Astrocyte (in vitro differentiated cells and primary cell): Measurements from ENCODE around the gene CHL1. TPM values are rescaled to one million over a fixed set of nuclear protein-coding genes. Genes with fewer than 3 reads are reported as not detected.

ENCODE experiments used
- DNase-seq: peaks from one replicate; pipeline ENCODE4 v3.0.0-alpha.2; 2010; ENCODE audit warnings: low read depth
- FAIRE-seq: peaks from 2 replicates; lab custom pipeline; 2011; peaks lifted over from hg19 to GRCh38; lab: Jason Lieb, UNC
- H2AFZ ChIP-seq: 2 replicates; pipeline ENCODE4 v1.6.0; 2012; ENCODE audit warnings: low read depth, low read length, inconsistent platforms
- H3K27ac ChIP-seq: 2 replicates; pipeline ENCODE4 v1.5.1; 2011; ENCODE audit warnings: low read depth, low read length, inconsistent platforms
- H3K27me3 ChIP-seq: 2 replicates; pipeline ENCODE4 v1.6.0; 2011; ENCODE audit warnings: low read length, inconsistent platforms; ENCODE audit not compliant: insufficient read depth
- H3K36me3 ChIP-seq: 2 replicates; pipeline ENCODE4 v1.5.1; 2011; ENCODE audit warnings: low read length, inconsistent platforms; ENCODE audit not compliant: insufficient read depth
- H3K4me1 ChIP-seq: 2 replicates; pipeline ENCODE4 v1.5.1; 2011; ENCODE audit warnings: low read length, inconsistent platforms; ENCODE audit not compliant: insufficient read depth
- H3K4me2 ChIP-seq: 2 replicates; pipeline ENCODE4 v1.6.0; 2012; ENCODE audit warnings: low read length, inconsistent platforms
- H3K4me3 ChIP-seq: 2 replicates; pipeline ENCODE4 v1.5.1; 2011; ENCODE audit warnings: low read depth, mild to moderate bottlenecking, low read length, inconsistent platforms; ENCODE audit not compliant: insufficient read depth
- H3K79me2 ChIP-seq: 2 replicates; pipeline ENCODE4 v1.6.0; 2012; ENCODE audit warnings: mild to moderate bottlenecking, low read length, inconsistent platforms; ENCODE audit not compliant: insufficient read depth
- H3K9ac ChIP-seq: 2 replicates; pipeline ENCODE4 v1.6.0; 2012; ENCODE audit warnings: mild to moderate bottlenecking, low read length, inconsistent platforms
- H3K9me3 ChIP-seq: 2 replicates; pipeline ENCODE4 v1.5.1; 2012; ENCODE audit warnings: low read depth, mild to moderate bottlenecking, low read length, inconsistent platforms; ENCODE audit not compliant: insufficient read depth
- H4K20me1 ChIP-seq: 2 replicates; pipeline ENCODE4 v1.6.0; 2012; ENCODE audit warnings: low read length, inconsistent platforms; ENCODE audit not compliant: insufficient read depth
- H3K27ac Mint-ChIP-seq: one replicate; pipeline ENCODE4 v1.8.0; 2021; ENCODE audit warnings: mild to moderate bottlenecking, mixed read lengths; ENCODE audit not compliant: unreplicated experiment
- H3K27me3 Mint-ChIP-seq: one replicate; pipeline ENCODE4 v1.8.0; 2021; ENCODE audit warnings: low read depth, mixed read lengths; ENCODE audit not compliant: unreplicated experiment
- H3K36me3 Mint-ChIP-seq: one replicate; pipeline ENCODE4 v1.8.0; 2021; ENCODE audit warnings: low read depth, mixed read lengths; ENCODE audit not compliant: unreplicated experiment
- H3K4me1 Mint-ChIP-seq: one replicate; pipeline ENCODE4 v1.8.0; 2021; ENCODE audit warnings: low read depth, mixed read lengths; ENCODE audit not compliant: unreplicated experiment
- H3K4me3 Mint-ChIP-seq: one replicate; pipeline ENCODE4 v1.8.0; 2021; ENCODE audit warnings: mild to moderate bottlenecking, moderate library complexity, mixed read lengths; ENCODE audit not compliant: unreplicated experiment
- H3K9me3 Mint-ChIP-seq: one replicate; pipeline ENCODE4 v1.8.0; 2021; ENCODE audit warnings: mild to moderate bottlenecking, mixed read lengths; ENCODE audit not compliant: unreplicated experiment
- EZH2 ChIP-seq: IDR thresholded peaks from 2 replicates; pipeline ENCODE4 v1.6.1; 2012; ENCODE audit warnings: mild to moderate bottlenecking, low read length, inconsistent platforms; ENCODE audit not compliant: insufficient read depth
- total RNA-seq: library from RNA; stranded (reverse); gene quantifications from 2 replicates; pipeline ENCODE4 v1.2.1, GENCODE V29; 2021
- TF ChIP-seq, protein P1 (sequence below): IDR thresholded peaks from 2 replicates; pipeline ENCODE4 v1.5.1; 2011; ENCODE audit warnings: low read depth, mild to moderate bottlenecking, inconsistent platforms, low read length, moderate library complexity; ENCODE audit not compliant: insufficient read depth

CHL1 gene
- total RNA-seq, 1 donor from 2014 or later: not detected

DNA sequence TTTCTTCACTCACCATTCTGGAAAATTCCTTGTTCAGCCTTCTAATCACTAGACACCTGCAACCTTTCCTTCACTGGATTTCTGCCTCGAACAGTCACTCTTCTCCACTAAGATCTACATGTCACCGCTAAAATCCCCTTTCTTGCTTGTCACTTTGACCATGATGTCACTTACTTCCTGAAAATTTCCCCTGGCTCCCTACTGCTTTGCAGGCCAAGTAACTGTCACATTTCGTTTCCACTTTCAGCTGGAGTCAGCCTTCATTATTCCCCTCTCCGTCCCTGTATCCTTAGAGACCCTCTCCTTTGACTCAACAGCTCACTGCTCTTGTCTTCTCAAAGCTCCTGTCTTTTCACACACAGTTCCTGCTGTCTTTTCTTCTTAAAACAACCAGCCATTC, 15.9 kb downstream of the CHL1 start:
- no peak for TF ChIP-seq EZH2
- TF ChIP-seq, protein P1, sequence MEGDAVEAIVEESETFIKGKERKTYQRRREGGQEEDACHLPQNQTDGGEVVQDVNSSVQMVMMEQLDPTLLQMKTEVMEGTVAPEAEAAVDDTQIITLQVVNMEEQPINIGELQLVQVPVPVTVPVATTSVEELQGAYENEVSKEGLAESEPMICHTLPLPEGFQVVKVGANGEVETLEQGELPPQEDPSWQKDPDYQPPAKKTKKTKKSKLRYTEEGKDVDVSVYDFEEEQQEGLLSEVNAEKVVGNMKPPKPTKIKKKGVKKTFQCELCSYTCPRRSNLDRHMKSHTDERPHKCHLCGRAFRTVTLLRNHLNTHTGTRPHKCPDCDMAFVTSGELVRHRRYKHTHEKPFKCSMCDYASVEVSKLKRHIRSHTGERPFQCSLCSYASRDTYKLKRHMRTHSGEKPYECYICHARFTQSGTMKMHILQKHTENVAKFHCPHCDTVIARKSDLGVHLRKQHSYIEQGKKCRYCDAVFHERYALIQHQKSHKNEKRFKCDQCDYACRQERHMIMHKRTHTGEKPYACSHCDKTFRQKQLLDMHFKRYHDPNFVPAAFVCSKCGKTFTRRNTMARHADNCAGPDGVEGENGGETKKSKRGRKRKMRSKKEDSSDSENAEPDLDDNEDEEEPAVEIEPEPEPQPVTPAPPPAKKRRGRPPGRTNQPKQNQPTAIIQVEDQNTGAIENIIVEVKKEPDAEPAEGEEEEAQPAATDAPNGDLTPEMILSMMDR: no peak
- H3K4me2 ChIP-seq: no peak overlapping the region
- no peak overlapping the region for H3K27ac Mint-ChIP-seq
- no peaks in the 10 kb centered on the region for H3K27me3 ChIP-seq
- H3K4me3 Mint-ChIP-seq: no peak overlapping the region
- DNase-seq: no peak
- no peaks in the 10 kb centered on the region for H3K9me3 ChIP-seq
- no peaks in the 10 kb centered on the region for H3K4me1 ChIP-seq
- no peak overlapping the region for H3K9ac ChIP-seq
- no peaks in the 10 kb centered on the region for H3K27me3 Mint-ChIP-seq
- no peaks in the 10 kb centered on the region for H3K4me1 Mint-ChIP-seq
- no peaks in the 10 kb centered on the region for H3K36me3 Mint-ChIP-seq
- peaks cover 3% of the 10 kb centered on the region for H3K9me3 Mint-ChIP-seq
- no peaks in the 10 kb centered on the region for H4K20me1 ChIP-seq
- no peaks in the 10 kb centered on the region for H3K79me2 ChIP-seq
- H2AFZ ChIP-seq: no peak overlapping the region
- no peak overlapping the region for H3K27ac ChIP-seq
- no peak overlapping the region for H3K4me3 ChIP-seq
- no peaks in the 10 kb centered on the region for H3K36me3 ChIP-seq
- FAIRE-seq: no peak

DNA sequence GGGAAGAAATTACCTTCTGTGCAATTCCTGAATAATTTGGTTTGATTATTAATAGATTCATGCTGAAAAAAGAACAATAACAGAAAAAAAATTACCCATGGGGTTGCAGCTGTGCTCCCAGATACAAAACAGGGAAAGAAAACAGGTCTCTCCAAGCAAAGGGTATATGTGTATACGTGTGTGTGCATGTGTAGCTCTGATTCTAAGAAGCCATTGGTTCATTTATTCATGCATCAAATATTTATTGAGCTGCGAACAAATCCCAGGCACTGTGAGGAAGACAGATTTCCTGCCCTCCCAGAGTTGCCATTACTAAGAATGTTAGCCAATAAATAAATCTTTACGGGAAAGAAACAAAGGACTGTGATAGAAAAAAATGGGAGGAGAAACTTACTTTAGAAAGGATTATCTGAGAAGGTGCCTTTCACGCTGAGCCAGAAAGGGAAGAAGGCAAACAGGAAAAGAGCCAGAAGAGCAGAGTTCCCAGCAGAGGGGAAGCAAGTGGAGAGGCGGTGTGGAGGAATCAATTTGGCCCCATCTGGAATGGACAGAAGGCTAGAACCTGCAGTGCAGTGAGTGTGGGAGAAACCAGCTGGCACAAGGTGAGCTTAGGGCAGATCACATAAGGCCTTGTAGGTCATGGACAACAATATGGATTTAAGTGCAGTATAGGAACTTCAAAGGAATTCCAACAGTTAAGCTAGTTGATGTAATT, 20.7 kb downstream of the CHL1 start:
- Mint-ChIP-seq H3K36me3 (no peaks in the 10 kb centered on the region), H3K27ac (no peak overlapping the region), H3K27me3 (no peaks in the 10 kb centered on the region), H3K4me3 (no peak overlapping the region), H3K9me3 (peaks cover 4% of the 10 kb centered on the region), H3K4me1 (no peaks in the 10 kb centered on the region)
- Histone ChIP-seq H3K4me2 (no peak overlapping the region), H2AFZ (no peak overlapping the region), H4K20me1 (no peaks in the 10 kb centered on the region), H3K9me3 (no peaks in the 10 kb centered on the region), H3K27me3 (no peaks in the 10 kb centered on the region), H3K27ac (no peak overlapping the region), H3K4me1 (no peaks in the 10 kb centered on the region), H3K4me3 (no peak overlapping the region), H3K9ac (no peak overlapping the region), H3K36me3 (no peaks in the 10 kb centered on the region), H3K79me2 (no peaks in the 10 kb centered on the region)
- no peak for FAIRE-seq
- TF ChIP-seq, protein P1: no peak
- TF ChIP-seq EZH2: no peak
- no peak for DNase-seq

DNA sequence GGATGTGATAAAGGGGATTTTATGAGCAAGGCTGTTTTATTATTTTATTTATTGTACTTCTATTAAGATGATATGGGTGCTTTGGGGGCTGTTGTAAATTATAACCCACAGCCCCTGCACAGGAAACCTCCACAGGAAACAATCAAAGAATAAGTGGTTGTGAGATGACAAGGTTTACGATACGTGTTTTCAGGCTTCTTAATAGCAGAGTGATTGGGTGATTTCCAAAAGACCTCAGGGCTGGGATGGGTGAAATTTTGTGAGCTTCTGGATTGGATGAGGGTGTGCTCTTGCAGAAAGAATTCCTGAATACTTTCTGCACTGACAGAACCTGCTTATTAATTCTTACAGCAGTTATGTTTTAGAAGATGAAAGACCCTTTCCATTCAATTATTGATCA, 21.4 kb downstream of the CHL1 start:
- Mint-ChIP-seq H3K36me3 (no peaks in the 10 kb centered on the region), H3K4me1 (no peaks in the 10 kb centered on the region), H3K4me3 (no peak overlapping the region), H3K9me3 (peaks cover 7% of the 10 kb centered on the region), H3K27me3 (no peaks in the 10 kb centered on the region), H3K27ac (no peak overlapping the region)
- H3K36me3 ChIP-seq: no peaks in the 10 kb centered on the region
- no peaks in the 10 kb centered on the region for H3K27me3 ChIP-seq
- DNase-seq (no peak), FAIRE-seq (no peak)
- H3K4me2 ChIP-seq: no peak overlapping the region
- H3K79me2 ChIP-seq: no peaks in the 10 kb centered on the region
- H3K9me3 ChIP-seq: no peaks in the 10 kb centered on the region
- no peaks in the 10 kb centered on the region for H4K20me1 ChIP-seq
- H3K9ac ChIP-seq: no peak overlapping the region
- H2AFZ ChIP-seq: no peak overlapping the region
- TF ChIP-seq, protein P1: no peak
- TF ChIP-seq EZH2: no peak
- no peaks in the 10 kb centered on the region for H3K4me1 ChIP-seq
- no peak overlapping the region for H3K4me3 ChIP-seq
- H3K27ac ChIP-seq: no peak overlapping the region
